ENCODE results near the gene OR51F1. TPM values are rescaled to one million over a fixed set of nuclear protein-coding genes. Genes with fewer than 3 reads are reported as not detected.

OR51F1 gene
- total and polyA plus RNA-seq, 2 experiments from 2014 or later: not detected

GRCh38 chr11:4798427-4799183 is 28.9 kb upstream of the OR51F1 start:
- Histone ChIP-seq H3K9me2 (replicated peaks; ENCODE audit: insufficient read depth) (no peaks in the 10 kb centered on the region), H3K9me3 (ENCODE audit: low read depth) (no peaks in the 10 kb centered on the region), H3K4me3 (no peak overlapping the region), H3K27me3 (no peaks in the 10 kb centered on the region), H3K79me2 (no peaks in the 10 kb centered on the region), H4K20me1 (ENCODE audit: insufficient read depth, poor library complexity, severe bottlenecking) (no peaks in the 10 kb centered on the region), H3K36me3 (replicated peaks; ENCODE audit: insufficient read depth, low read depth) (no peaks in the 10 kb centered on the region), H3K4me2 (no peak overlapping the region), H3K4me1 (ENCODE audit: insufficient read depth) (no peaks in the 10 kb centered on the region), H3K27ac (no peak overlapping the region), H2AFZ (no peak overlapping the region)
- WGBS (ENCODE audit: low lambda C conversion rate, missing lambda C conversion rate): 51% methylated on average over 6 of the region's 6 CpGs
- no peak for TF ChIP-seq CTCF (IDR thresholded peaks at IDR 0.05; ENCODE audit: poor library complexity)
- no peak for TF ChIP-seq EZH2phosphoT487 (IDR thresholded peaks at IDR 0.05; ENCODE audit: low read depth, severe bottlenecking, unreplicated experiment)
- no peak for TF ChIP-seq EZH2 (IDR thresholded peaks at IDR 0.05; ENCODE audit: borderline replicate concordance)
- DNase-seq (ENCODE audit: low spot score): no peak

GRCh38 chr11:4797206-4797605 is 27.5 kb upstream of the OR51F1 start:
- no peaks in the 10 kb centered on the region for H3K9me2 ChIP-seq (replicated peaks; ENCODE audit: insufficient read depth)
- WGBS (ENCODE audit: low lambda C conversion rate, missing lambda C conversion rate): 39% methylated on average over 2 of the region's 2 CpGs
- H3K4me3 ChIP-seq: no peak overlapping the region
- no peak overlapping the region for H2AFZ ChIP-seq
- no peaks in the 10 kb centered on the region for H3K27me3 ChIP-seq
- TF ChIP-seq EZH2phosphoT487 (IDR thresholded peaks at IDR 0.05; ENCODE audit: low read depth, severe bottlenecking, unreplicated experiment) (no peak), CTCF (IDR thresholded peaks at IDR 0.05; ENCODE audit: poor library complexity) (no peak), EZH2 (IDR thresholded peaks at IDR 0.05; ENCODE audit: borderline replicate concordance) (no peak)
- H3K4me2 ChIP-seq: no peak overlapping the region
- H3K36me3 ChIP-seq (replicated peaks; ENCODE audit: insufficient read depth, low read depth): no peaks in the 10 kb centered on the region
- no peaks in the 10 kb centered on the region for H3K4me1 ChIP-seq (ENCODE audit: insufficient read depth)
- H4K20me1 ChIP-seq (ENCODE audit: insufficient read depth, poor library complexity, severe bottlenecking): no peaks in the 10 kb centered on the region
- H3K79me2 ChIP-seq: no peaks in the 10 kb centered on the region
- DNase-seq (ENCODE audit: low spot score): no peak
- H3K27ac ChIP-seq: no peak overlapping the region
- no peaks in the 10 kb centered on the region for H3K9me3 ChIP-seq (ENCODE audit: low read depth)

- H3K4me2 ChIP-seq: no peak overlapping the region
- no peak overlapping the region for H2AFZ ChIP-seq
- no peaks in the 10 kb centered on the region for H3K4me1 ChIP-seq (ENCODE audit: insufficient read depth)
- H3K36me3 ChIP-seq (replicated peaks; ENCODE audit: insufficient read depth, low read depth): no peaks in the 10 kb centered on the region
- DNase-seq (ENCODE audit: low spot score): no peak
- no peak overlapping the region for H3K27ac ChIP-seq
- no peaks in the 10 kb centered on the region for H3K9me3 ChIP-seq (ENCODE audit: low read depth)
- no peaks in the 10 kb centered on the region for H3K9me2 ChIP-seq (replicated peaks; ENCODE audit: insufficient read depth)
- H3K4me3 ChIP-seq: no peak overlapping the region
- H3K79me2 ChIP-seq: no peaks in the 10 kb centered on the region
- H4K20me1 ChIP-seq (ENCODE audit: insufficient read depth, poor library complexity, severe bottlenecking): no peaks in the 10 kb centered on the region
- H3K27me3 ChIP-seq: no peaks in the 10 kb centered on the region
- TF ChIP-seq EZH2phosphoT487 (IDR thresholded peaks at IDR 0.05; ENCODE audit: low read depth, severe bottlenecking, unreplicated experiment) (no peak), CTCF (IDR thresholded peaks at IDR 0.05; ENCODE audit: poor library complexity) (no peak), EZH2 (IDR thresholded peaks at IDR 0.05; ENCODE audit: borderline replicate concordance) (no peak)
- 56% methylated on average over 1 of the region's 1 CpG for WGBS (ENCODE audit: low lambda C conversion rate, missing lambda C conversion rate)
Measured at GRCh38 chr11:4782454-4782853, 12.7 kb upstream of the OR51F1 start.

Measured in hepatocyte (in vitro differentiated cells).